ENCODE results near the gene WDR5. TPM values are rescaled to one million over a fixed set of nuclear protein-coding genes. Genes with fewer than 3 reads are reported as not detected.

Gene WDR5
- total RNA-seq, 1 experiment from 2014 or later = 62.5 TPM

- peaks cover 19% of the 10 kb centered on the region for H3K4me1 Mint-ChIP-seq
- ChIA-PET POLR2A (no interaction called here), CTCF (no interaction called here)
- no peak for TF ChIP-seq MAX (CRISPR knock-in tag; IDR thresholded peaks at IDR 0.05)
- TF ChIP-seq NFYB (CRISPR knock-in tag; conservative IDR thresholded peaks at IDR 0.05; ENCODE audit: low read depth) = no peak
- no peak for TF ChIP-seq CREM (CRISPR knock-in tag; IDR thresholded peaks at IDR 0.05)
- no peak for TF ChIP-seq ZMAT4 (CRISPR knock-in tag; IDR thresholded peaks at IDR 0.05)
- TF ChIP-seq SOX15 (CRISPR knock-in tag; IDR thresholded peaks at IDR 0.05) = no peak
- no peak for TF ChIP-seq MXD4 (CRISPR knock-in tag; IDR thresholded peaks at IDR 0.05; ENCODE audit: borderline replicate concordance)
- no peak for TF ChIP-seq SP1 (CRISPR knock-in tag; conservative IDR thresholded peaks at IDR 0.05)
- no peak for TF ChIP-seq ZBTB21 (CRISPR knock-in tag; IDR thresholded peaks at IDR 0.05; ENCODE audit: borderline replicate concordance)
- no peak for TF ChIP-seq ZNF317 (CRISPR knock-in tag; IDR thresholded peaks at IDR 0.05; ENCODE audit: borderline replicate concordance, low read depth)
- TF ChIP-seq IRF1 (CRISPR knock-in tag; IDR thresholded peaks at IDR 0.05) = no peak
- TF ChIP-seq TEAD4 (CRISPR knock-in tag; IDR thresholded peaks at IDR 0.05) = no peak
- no peak for TF ChIP-seq ZNF219 (CRISPR knock-in tag; IDR thresholded peaks at IDR 0.05; ENCODE audit: borderline replicate concordance)
- TF ChIP-seq NFATC4 (CRISPR knock-in tag; IDR thresholded peaks at IDR 0.05) = no peak
- H3K36me3 Mint-ChIP-seq = no peaks in the 10 kb centered on the region
- ATAC-seq = no peak
- no peaks in the 10 kb centered on the region for H3K9me3 Mint-ChIP-seq
- no peak overlapping the region for H3K27ac Mint-ChIP-seq
- DNase-seq (ENCODE audit: low spot score) = no peak
- no peak overlapping the region for H3K4me3 Mint-ChIP-seq
- no peaks in the 10 kb centered on the region for H3K27me3 Mint-ChIP-seq (ENCODE audit: low read depth)
Measured at GRCh38 chr9:134204041-134204440, 68.2 kb downstream of the WDR5 start.

GRCh38 chr9:134204991-134205578, 69.2 kb downstream of the WDR5 start:
- peak overlapping the region; percentile 64; the same call in 1 of the 2 replicates for H3K27ac Mint-ChIP-seq
- CTCF ChIA-PET = no interaction called here
- no peak overlapping the region for H3K4me3 Mint-ChIP-seq
- no peak; the same call in 1 of the 2 replicates for ATAC-seq
- no peaks in the 10 kb centered on the region; the same call in 1 of the 2 replicates for H3K27me3 Mint-ChIP-seq (ENCODE audit: low read depth)
- peaks cover 19% of the 10 kb centered on the region for H3K4me1 Mint-ChIP-seq
- no peak for DNase-seq (ENCODE audit: low spot score)
- POLR2A ChIA-PET = no interaction called here
- no peaks in the 10 kb centered on the region for H3K36me3 Mint-ChIP-seq
- H3K9me3 Mint-ChIP-seq = no peaks in the 10 kb centered on the region
- no peak for TF ChIP-seq ZBTB43 (CRISPR knock-in tag; IDR thresholded peaks at IDR 0.05)
- TF ChIP-seq AR (CRISPR knock-in tag; IDR thresholded peaks at IDR 0.05) = no peak
- TF ChIP-seq ZNF423 (CRISPR knock-in tag; IDR thresholded peaks at IDR 0.05) = no peak
- TF ChIP-seq ZNF512 (CRISPR knock-in tag; IDR thresholded peaks at IDR 0.05; ENCODE audit: borderline replicate concordance) = no peak
- TF ChIP-seq ELF4 (CRISPR knock-in tag; IDR thresholded peaks at IDR 0.05; ENCODE audit: low read depth) = no peak
- TF ChIP-seq HMGXB4 (CRISPR knock-in tag; IDR thresholded peaks at IDR 0.05) = no peak
- TF ChIP-seq ZNF219 (CRISPR knock-in tag; IDR thresholded peaks at IDR 0.05; ENCODE audit: borderline replicate concordance) = no peak
- TF ChIP-seq ATF3 (CRISPR knock-in tag; conservative IDR thresholded peaks at IDR 0.05) = no peak
- no peak for TF ChIP-seq NFYB (CRISPR knock-in tag; conservative IDR thresholded peaks at IDR 0.05; ENCODE audit: low read depth)
- TF ChIP-seq PRDM15 (CRISPR knock-in tag; IDR thresholded peaks at IDR 0.05) = no peak
- no peak for TF ChIP-seq GRHL2 (CRISPR knock-in tag; IDR thresholded peaks at IDR 0.05; ENCODE audit: insufficient replicate concordance, severe bottlenecking)
